Measurements from ENCODE around the gene OTUB1.

Gene OTUB1

DNA sequence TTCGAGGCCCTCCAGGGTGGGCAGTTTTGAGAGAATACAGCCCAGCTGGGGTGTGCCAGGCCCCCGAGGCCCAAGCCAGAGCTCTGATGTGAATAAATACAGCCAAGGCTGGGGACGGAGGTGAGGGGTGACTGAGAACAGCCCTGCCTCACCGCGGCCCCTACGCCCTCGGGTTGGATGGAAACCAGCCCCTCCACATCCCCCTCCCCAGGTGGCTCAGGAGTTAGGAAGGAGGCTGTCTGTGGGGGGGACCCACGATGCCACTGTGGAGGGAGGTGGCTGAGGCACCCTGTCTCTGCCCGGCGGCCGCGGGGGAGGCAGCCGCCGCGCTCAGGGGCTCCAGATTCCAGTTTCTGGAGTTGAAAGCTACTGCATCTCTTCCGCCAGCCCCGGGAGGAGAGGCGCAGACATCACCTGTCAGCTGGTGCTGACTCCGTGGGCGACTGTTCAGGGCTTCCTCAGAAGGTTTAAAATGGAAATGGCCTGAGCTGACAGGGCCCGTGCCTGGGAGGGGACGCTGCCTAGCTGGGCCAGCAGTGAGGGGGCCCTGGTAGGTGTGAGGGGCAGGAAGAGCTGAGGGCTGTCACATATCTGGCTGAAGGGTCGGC lies 50.9 kb downstream of the OTUB1 start:
- Histone ChIP-seq H3K27me3 (replicated peaks; ENCODE audit: control insufficient read depth, insufficient read depth, low read length) (peaks cover 2% of the 10 kb centered on the region; the same call in 1 of the 2 replicates), H3K4me3 (replicated peaks; ENCODE audit: low read depth, low read length) (no peak overlapping the region), H3K36me3 (ENCODE audit: control insufficient read depth, insufficient read depth, low read length) (no peaks in the 10 kb centered on the region)
- TF ChIP-seq, protein P1, sequence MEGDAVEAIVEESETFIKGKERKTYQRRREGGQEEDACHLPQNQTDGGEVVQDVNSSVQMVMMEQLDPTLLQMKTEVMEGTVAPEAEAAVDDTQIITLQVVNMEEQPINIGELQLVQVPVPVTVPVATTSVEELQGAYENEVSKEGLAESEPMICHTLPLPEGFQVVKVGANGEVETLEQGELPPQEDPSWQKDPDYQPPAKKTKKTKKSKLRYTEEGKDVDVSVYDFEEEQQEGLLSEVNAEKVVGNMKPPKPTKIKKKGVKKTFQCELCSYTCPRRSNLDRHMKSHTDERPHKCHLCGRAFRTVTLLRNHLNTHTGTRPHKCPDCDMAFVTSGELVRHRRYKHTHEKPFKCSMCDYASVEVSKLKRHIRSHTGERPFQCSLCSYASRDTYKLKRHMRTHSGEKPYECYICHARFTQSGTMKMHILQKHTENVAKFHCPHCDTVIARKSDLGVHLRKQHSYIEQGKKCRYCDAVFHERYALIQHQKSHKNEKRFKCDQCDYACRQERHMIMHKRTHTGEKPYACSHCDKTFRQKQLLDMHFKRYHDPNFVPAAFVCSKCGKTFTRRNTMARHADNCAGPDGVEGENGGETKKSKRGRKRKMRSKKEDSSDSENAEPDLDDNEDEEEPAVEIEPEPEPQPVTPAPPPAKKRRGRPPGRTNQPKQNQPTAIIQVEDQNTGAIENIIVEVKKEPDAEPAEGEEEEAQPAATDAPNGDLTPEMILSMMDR (IDR thresholded peaks at IDR 0.05; ENCODE audit: insufficient read depth, low read length, poor library complexity, severe bottlenecking): no peak
- DNase-seq (ENCODE audit: extremely low read depth, insufficient read length): no peak

DNA sequence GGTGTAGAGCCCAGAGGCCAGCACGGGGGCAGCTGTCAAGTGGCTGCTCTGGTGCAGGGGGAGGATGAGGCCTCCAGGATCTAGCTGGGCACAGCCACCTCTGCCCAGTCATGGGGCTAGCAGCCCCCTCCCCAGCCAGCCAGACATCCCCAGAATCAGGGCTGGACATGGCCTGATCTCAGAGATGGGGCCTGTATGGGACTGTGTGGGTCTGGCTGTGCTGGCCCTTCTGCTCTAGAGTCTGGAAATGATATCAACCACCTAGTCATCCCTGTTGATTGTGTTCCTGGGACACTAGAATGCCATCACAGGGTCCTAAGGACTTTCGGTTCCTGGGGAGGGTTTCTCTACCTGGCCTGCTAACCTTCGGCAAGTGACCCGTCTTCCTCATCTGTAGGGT lies 52.3 kb downstream of the OTUB1 start:
- DNase-seq (ENCODE audit: extremely low read depth, insufficient read length): no peak
- H3K4me3 ChIP-seq (replicated peaks; ENCODE audit: low read depth, low read length): no peak overlapping the region
- no peaks in the 10 kb centered on the region for H3K36me3 ChIP-seq (ENCODE audit: control insufficient read depth, insufficient read depth, low read length)
- TF ChIP-seq, protein P1 (IDR thresholded peaks at IDR 0.05; ENCODE audit: insufficient read depth, low read length, poor library complexity, severe bottlenecking): no peak
- peaks cover 2% of the 10 kb centered on the region; the same call in 1 of the 2 replicates for H3K27me3 ChIP-seq (replicated peaks; ENCODE audit: control insufficient read depth, insufficient read depth, low read length)

DNA sequence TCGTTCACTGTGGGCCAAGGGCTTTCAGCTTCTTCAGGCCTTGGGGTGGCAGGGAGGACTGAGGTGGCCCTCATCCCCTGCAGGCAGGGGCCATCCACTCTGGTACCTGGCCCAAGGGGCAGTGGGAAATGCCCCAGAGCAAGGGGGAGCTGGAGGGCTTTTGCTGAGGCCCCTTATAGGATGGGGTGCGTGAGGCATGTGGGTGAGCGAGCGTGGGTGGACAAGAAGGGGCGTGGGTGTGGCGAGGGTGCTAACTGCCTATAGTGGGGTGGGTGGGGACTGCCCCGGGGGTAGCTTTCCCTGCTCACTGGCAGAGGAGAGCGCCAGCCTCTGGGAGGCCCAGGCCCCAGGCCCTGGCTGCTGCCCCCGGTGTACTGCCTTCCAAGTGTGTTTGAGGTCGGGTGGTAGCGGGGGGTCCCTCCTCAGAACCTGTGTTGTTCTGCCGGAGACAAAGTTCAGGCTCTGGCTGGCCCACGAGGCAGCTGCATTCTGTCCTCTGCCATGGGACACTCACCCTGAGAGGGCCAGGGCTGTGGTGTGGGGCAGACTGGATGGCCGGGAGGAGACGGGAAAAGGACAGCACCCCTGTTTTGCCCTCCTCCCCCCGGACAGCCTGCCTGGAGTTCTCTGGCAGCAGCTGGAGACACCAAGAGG lies 52.9 kb downstream of the OTUB1 start:
- H3K36me3 ChIP-seq (ENCODE audit: control insufficient read depth, insufficient read depth, low read length): no peaks in the 10 kb centered on the region
- TF ChIP-seq, protein P1 (IDR thresholded peaks at IDR 0.05; ENCODE audit: insufficient read depth, low read length, poor library complexity, severe bottlenecking): no peak
- H3K27me3 ChIP-seq (replicated peaks; ENCODE audit: control insufficient read depth, insufficient read depth, low read length): no peaks in the 10 kb centered on the region; the same call in 1 of the 2 replicates
- no peak for DNase-seq (ENCODE audit: extremely low read depth, insufficient read length)
- no peak overlapping the region for H3K4me3 ChIP-seq (replicated peaks; ENCODE audit: low read depth, low read length)

DNA sequence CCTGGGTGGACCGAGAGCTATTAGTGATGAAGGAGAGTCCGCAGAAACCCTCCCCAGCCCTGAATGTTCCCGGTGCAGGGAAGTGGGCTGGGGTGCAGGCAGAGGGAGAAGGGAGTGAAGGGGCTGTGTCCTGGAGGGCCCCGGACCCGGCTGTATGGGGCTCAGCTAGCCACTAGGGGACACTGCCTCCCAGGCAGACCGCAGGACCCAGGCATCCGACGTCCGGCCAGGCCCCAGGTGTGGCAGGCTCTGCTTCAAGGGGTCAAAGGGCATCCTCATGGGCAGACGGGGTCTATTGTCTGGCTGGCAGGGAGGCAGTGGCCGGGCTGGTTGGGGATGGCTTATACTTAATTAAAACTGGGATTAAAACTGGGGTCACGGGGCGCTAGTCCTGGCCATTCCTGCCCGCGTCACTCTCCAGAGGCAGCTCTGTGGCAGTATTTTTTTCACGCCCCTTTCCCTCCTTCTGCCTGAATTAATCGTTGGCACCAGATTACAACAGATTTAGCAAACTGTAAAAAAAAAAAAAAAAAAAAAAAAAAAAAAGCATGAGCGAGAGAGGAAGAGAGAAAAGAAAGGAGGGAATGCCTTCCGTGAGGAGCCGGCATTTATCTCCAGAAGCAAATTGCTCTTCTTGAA lies 54.6 kb downstream of the OTUB1 start:
- TF ChIP-seq, protein P1 (IDR thresholded peaks at IDR 0.05; ENCODE audit: insufficient read depth, low read length, poor library complexity, severe bottlenecking): peak; percentile 44
- DNase-seq (ENCODE audit: extremely low read depth, insufficient read length): no peak
- no peaks in the 10 kb centered on the region; the same call in 1 of the 2 replicates for H3K27me3 ChIP-seq (replicated peaks; ENCODE audit: control insufficient read depth, insufficient read depth, low read length)
- H3K36me3 ChIP-seq (ENCODE audit: control insufficient read depth, insufficient read depth, low read length): no peaks in the 10 kb centered on the region
- no peak overlapping the region for H3K4me3 ChIP-seq (replicated peaks; ENCODE audit: low read depth, low read length)

DNA sequence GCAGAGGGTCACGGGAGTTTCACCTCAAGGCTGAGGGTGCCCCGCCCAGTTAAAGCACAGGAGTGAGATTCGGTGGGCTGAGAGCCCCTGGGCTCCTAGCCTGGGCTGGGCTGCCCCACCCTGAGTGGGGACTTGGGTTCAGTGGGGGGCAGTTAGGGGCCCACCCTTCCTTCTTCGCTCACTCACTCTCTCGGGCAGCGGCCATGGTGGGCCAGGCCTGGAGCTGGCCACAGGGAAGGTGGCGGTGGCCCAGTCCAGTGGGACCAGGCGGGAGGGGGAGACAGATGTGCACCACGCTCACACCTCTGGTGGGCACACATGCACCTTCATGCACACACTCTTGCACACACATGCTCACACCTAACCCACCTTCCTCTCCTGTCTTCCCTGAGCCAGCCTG lies 55.6 kb downstream of the OTUB1 start:
- H3K36me3 ChIP-seq (ENCODE audit: control insufficient read depth, insufficient read depth, low read length): no peaks in the 10 kb centered on the region
- TF ChIP-seq, protein P1 (IDR thresholded peaks at IDR 0.05; ENCODE audit: insufficient read depth, low read length, poor library complexity, severe bottlenecking): no peak
- DNase-seq (ENCODE audit: extremely low read depth, insufficient read length): no peak
- H3K27me3 ChIP-seq (replicated peaks; ENCODE audit: control insufficient read depth, insufficient read depth, low read length): no peaks in the 10 kb centered on the region; the same call in 1 of the 2 replicates
- H3K4me3 ChIP-seq (replicated peaks; ENCODE audit: low read depth, low read length): no peak overlapping the region
